IPS DF 4.7 (cell line): Measurements from ENCODE around the gene NIPAL3.
"Not testable (repeated sequence)": the region's sequence is repeated elsewhere in the genome, so short reads cannot be mapped to it uniquely, and the experiment has no call there.

Experiments
- DNase-seq: peaks from one replicate; pipeline ENCODE4 v3.0.0-alpha.2; 2013; ENCODE audit warnings: low spot score; ENCODE audit errors: extremely low read depth

NIPAL3 gene

GRCh38 chr1:24455272-24455671 is 39.7 kb downstream of the NIPAL3 start:
- no peak for DNase-seq

GRCh38 chr1:24457866-24458265 is 42.3 kb downstream of the NIPAL3 start:
- no peak for DNase-seq

DNA sequence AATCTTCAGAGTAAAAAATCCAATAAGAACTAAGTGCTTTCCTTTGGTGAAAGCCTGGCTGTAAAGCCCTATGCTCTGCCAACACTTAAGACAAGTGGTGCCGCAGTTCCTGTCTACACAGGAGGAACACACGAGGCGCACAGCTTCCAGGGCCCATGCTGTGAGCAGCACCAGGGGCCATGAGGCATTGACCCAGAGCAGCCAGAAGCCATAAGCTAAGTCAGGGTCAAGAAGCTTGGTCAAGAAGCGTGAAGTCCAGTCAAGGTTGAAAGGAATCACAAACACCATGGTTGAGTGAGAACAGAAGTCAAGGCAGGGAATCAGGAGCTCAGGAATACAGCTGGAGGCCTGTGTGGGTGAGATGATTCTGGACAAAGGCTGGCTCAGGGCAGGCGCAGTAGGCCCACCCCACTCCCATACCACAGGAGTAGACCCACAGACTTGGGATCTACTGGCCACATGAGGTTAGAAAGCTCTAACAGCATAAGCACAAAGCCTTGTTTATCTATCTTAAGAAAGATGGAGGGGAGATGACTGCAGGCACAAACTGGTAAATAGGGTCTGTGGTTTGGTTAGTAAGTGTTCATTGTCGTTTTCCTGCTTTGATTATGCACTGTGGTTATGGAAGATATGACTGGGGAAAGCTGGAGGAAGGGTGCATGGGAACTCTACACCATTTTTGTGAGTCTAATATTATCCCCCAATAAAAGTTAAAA is 44.1 kb downstream of the NIPAL3 start:
- DNase-seq = no peak

DNA sequence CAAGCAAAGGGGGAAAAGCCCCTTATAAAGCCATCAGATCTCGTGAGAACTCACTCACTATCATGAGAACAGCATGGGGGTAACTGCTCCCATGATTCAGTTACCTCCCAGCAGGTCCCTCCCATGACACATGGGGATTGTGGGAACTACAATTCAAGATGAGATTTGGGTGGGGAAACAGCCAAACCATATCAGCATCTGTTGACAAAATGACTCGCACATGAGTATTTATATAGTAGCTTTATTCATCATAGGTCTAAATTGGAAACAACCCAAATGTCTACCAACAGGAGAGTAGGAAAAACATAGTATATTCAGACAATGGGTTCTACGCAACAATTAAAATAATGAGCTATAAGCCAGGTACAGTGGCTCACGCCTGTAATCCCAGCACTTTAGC is 46.5 kb downstream of the NIPAL3 start:
- not testable (repeated sequence) for DNase-seq

GRCh38 chr1:24463776-24464735 is 48.5 kb downstream of the NIPAL3 start:
- DNase-seq = peak; percentile 41

GRCh38 chr1:24465099-24465498 is 49.5 kb downstream of the NIPAL3 start:
- no peak for DNase-seq

DNA sequence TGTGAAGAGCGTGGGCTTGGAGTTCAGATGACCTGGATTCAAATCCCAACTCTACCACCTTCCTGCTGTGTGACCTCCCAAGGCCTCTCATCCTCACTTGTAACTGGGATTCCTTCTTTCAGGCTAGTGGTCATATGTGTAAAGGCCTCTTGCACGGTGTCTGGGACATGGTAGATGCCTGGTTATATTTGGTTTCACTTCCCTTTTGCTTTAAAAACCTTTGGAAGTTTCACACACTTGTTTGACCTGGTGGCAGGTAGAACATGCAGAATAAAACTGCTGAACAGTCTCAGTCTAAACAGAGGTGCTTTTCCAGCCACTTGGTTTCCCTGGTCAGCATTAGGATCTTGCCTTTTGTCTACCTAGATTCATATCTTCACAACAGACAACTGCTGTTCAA is 50.0 kb downstream of the NIPAL3 start:
- DNase-seq = no peak

DNA sequence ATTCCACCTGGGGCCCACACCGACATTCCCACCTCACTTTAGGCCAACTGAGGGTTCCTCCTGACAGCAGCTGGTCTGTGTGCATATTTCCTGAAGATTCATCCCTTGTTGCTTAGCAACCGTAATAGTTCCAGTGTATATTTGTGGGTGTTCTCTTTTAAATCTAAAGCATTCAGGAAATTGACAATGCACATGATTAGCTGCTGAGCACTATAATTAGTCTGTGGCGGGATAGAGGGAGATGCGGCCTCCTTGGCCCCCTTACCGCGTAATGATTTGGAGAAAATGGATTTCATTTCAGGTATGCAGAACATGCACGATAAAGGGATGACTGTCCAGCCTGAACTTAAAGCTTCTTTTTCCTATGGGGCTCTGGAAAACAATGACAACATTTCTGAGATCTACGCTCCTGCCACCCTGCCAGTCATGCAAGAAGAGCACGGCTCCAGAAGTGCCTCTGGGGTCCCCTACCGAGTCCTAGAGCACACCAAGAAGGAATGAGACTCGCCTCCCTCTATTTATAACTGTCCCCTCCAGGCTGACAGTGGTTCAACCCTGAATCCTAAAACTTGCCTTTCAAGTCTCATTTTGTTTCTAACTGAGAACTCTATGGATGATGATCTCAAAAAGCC is 53.2 kb downstream of the NIPAL3 start:
- no peak for DNase-seq

DNA sequence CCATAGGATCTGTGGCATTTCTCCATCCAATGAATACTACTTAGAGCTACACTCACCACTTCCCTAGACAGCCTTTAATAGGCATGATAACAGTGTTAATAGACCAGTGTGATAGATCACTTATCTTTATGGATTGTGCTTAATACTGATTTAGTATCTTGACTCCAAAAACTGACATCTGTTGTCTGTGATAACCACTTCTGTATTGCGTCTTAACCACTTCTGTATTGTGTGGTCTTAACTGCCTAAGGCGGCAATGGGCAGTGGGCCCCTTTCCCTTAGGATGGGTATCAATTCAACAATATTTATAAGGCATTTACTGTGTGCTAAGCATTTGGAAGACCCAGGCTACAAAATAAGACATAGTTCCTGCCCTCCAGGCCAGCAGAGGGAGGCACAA is 55.0 kb downstream of the NIPAL3 start:
- no peak for DNase-seq

GRCh38 chr1:24472527-24473251 is 57.1 kb downstream of the NIPAL3 start:
- no peak for DNase-seq

GRCh38 chr1:24474193-24474592 is 58.6 kb downstream of the NIPAL3 start:
- DNase-seq = no peak

- DNase-seq = no peak
Observed at GRCh38 chr1:24475700-24476099, 60.1 kb downstream of the NIPAL3 start.

- no peak for DNase-seq
Observed at GRCh38 chr1:24476571-24476970, 61.0 kb downstream of the NIPAL3 start.

GRCh38 chr1:24477309-24477708 is 61.7 kb downstream of the NIPAL3 start:
- DNase-seq = no peak

GRCh38 chr1:24481101-24481500 is 65.5 kb downstream of the NIPAL3 start:
- DNase-seq = no peak

- DNase-seq = no peak
Observed at GRCh38 chr1:24481843-24482610, 66.4 kb downstream of the NIPAL3 start.

GRCh38 chr1:24483441-24483840 is 67.8 kb downstream of the NIPAL3 start:
- DNase-seq = no peak

- DNase-seq = no peak
Observed at GRCh38 chr1:24484199-24484598, 68.6 kb downstream of the NIPAL3 start.

- DNase-seq = no peak
Observed at GRCh38 chr1:24486331-24487065, 70.9 kb downstream of the NIPAL3 start.

GRCh38 chr1:24487455-24487854 is 71.9 kb downstream of the NIPAL3 start:
- DNase-seq = no peak
